GM12878 (cell line): Measurements from ENCODE around the gene GPM6B. TPM values are rescaled to one million over a fixed set of nuclear protein-coding genes. Genes with fewer than 3 reads are reported as not detected.

Experiments used
- ATAC-seq: fragments of 200-7000 bp; cut with Tn5 transposase; 3 replicates; pipeline ENCODE4 v1.9.1; 2020; ENCODE audit warnings: mild to moderate bottlenecking, moderate library complexity
- BruUV-seq: library from RNA; stranded (reverse); fragments of 400-500 nt; replicated peaks from 2 replicates; lab custom pipeline; 2021; lab: Mats Ljungman, UMichigan
- CTCF ChIA-PET: fragments of 300-600 bp; sonication (Branson Sonifier 250); formaldehyde crosslinking; extraction: SDS; loops from one replicate; lab custom pipeline; 2021; ENCODE audit warnings: inconsistent platforms; lab: Yijun Ruan, JAX
- POLR2A ChIA-PET: fragments of 350-600 bp; formaldehyde crosslinking; extraction: SDS; loops from one replicate; lab custom pipeline; 2021; ENCODE audit warnings: inconsistent platforms; lab: Charles Lee
- RAD21 ChIA-PET: fragments of 300-600 bp; sonication (Branson Sonifier 250); formaldehyde crosslinking; loops from one replicate; lab custom pipeline; 2023; ENCODE audit warnings: antibody characterized with exemption; ENCODE audit not compliant: unreplicated experiment; lab: Charles Lee
- SMC1A ChIA-PET: fragments of 300-600 bp; sonication (Branson Sonifier 250); formaldehyde crosslinking; loops from one replicate; lab custom pipeline; 2023; ENCODE audit not compliant: unreplicated experiment, uncharacterized antibody; lab: Charles Lee
- DNase-seq: peaks from one replicate; pipeline ENCODE4 v3.0.0-alpha.2; 2011; ENCODE audit warnings: low read depth, low spot score
- FAIRE-seq: peaks from 3 replicates; lab custom pipeline; 2011; peaks lifted over from hg19 to GRCh38; lab: Jason Lieb, UNC
- H2AFZ ChIP-seq: 2 replicates; pipeline ENCODE4 v1.6.0; 2011; ENCODE audit warnings: low read depth, low read length, control low read depth; ENCODE audit not compliant: control insufficient read depth
- H3K27ac ChIP-seq: 2 replicates; pipeline ENCODE4 v1.5.1; 2011; ENCODE audit warnings: control low read depth; ENCODE audit not compliant: control insufficient read depth, insufficient read depth
- H3K27me3 ChIP-seq, 2 experiments: replicated peaks in 1 of 2; 2 replicates each; pipeline versions ENCODE4 v1.6.0 to v1.6.1; 2011; ENCODE audit warnings: low read length in 1 of 2; ENCODE audit not compliant: control insufficient read depth in 2 of 2, insufficient read depth in 2 of 2
- H3K36me3 ChIP-seq, 2 experiments: 2 replicates each; pipeline ENCODE4 v1.5.1; 2011; ENCODE audit warnings: low read length in 1 of 2; ENCODE audit not compliant: control insufficient read depth in 2 of 2, insufficient read depth in 2 of 2
- H3K4me1 ChIP-seq: 2 replicates; pipeline ENCODE4 v1.6.1; 2011; ENCODE audit warnings: mild to moderate bottlenecking, low read length, moderate library complexity, mixed read lengths; ENCODE audit not compliant: control insufficient read depth, insufficient read depth
- H3K4me2 ChIP-seq: 2 replicates; pipeline ENCODE4 v1.6.0; 2011; ENCODE audit warnings: control low read depth; ENCODE audit not compliant: control insufficient read depth, insufficient read depth
- H3K4me3 ChIP-seq: fragments of 200-600 bp; sonication (generic); 2 replicates; pipeline ENCODE4 v1.5.1; 2016
- H3K79me2 ChIP-seq: 2 replicates; pipeline ENCODE4 v1.6.0; 2011; ENCODE audit warnings: low read length; ENCODE audit not compliant: control insufficient read depth, insufficient read depth
- H3K9ac ChIP-seq: 2 replicates; pipeline ENCODE4 v1.8.0; 2011; ENCODE audit warnings: low read length, control low read depth, mixed read lengths; ENCODE audit not compliant: control insufficient read depth, insufficient read depth
- H3K9me3 ChIP-seq: replicated peaks from 3 replicates; pipeline ENCODE4 v1.5.1; 2011; ENCODE audit warnings: mild to moderate bottlenecking, low read length; ENCODE audit not compliant: control insufficient read depth, insufficient read depth
- H4K20me1 ChIP-seq: 2 replicates; pipeline ENCODE4 v1.6.0; 2011; ENCODE audit not compliant: control insufficient read depth, insufficient read depth
- BHLHE40 ChIP-seq, 2 experiments: fragments of 450-650 bp in 1 of 2; IDR thresholded peaks; 2 replicates each; pipeline ENCODE4 v1.6.1; 2011 to 2017; ENCODE audit warnings: low read depth in 2 of 2, borderline replicate concordance in 1 of 2, improper control_type of control experiment in 1 of 2, low read length in 1 of 2, mild to moderate bottlenecking in 1 of 2
- CHD4 ChIP-seq: fragments of 200-600 bp; sonication (generic); IDR thresholded peaks from 2 replicates; pipeline ENCODE4 v1.6.1; 2016; ENCODE audit warnings: mild to moderate bottlenecking
- GATAD2B ChIP-seq: fragments of 450-650 bp; conservative IDR thresholded peaks from 2 replicates; pipeline ENCODE4 v1.6.1; 2017; ENCODE audit warnings: low read depth, mild to moderate bottlenecking, moderate library complexity
- RFX5 ChIP-seq: IDR thresholded peaks from 2 replicates; pipeline ENCODE4 v1.6.1; 2011; ENCODE audit warnings: low read depth, low read length, improper control_type of control experiment
- SMARCA5 ChIP-seq: fragments of 450-650 bp; IDR thresholded peaks from 2 replicates; pipeline ENCODE4 v1.6.1; 2017; ENCODE audit warnings: mild to moderate bottlenecking
- SREBF1 ChIP-seq: IDR thresholded peaks from 2 replicates; pipeline ENCODE4 v1.6.1; 2012; ENCODE audit warnings: mild to moderate bottlenecking, low read length
- SUZ12 ChIP-seq: fragments of 200-600 bp; sonication (generic); IDR thresholded peaks from one replicate; pipeline ENCODE4 v1.6.1; 2018; ENCODE audit warnings: antibody characterized with exemption, mild to moderate bottlenecking; ENCODE audit not compliant: unreplicated experiment
- ZNF592 ChIP-seq: fragments of 450-650 bp; IDR thresholded peaks from 2 replicates; pipeline ENCODE4 v1.6.1; 2017; ENCODE audit warnings: mild to moderate bottlenecking, moderate library complexity
- WGBS: methylation state at CpG from one replicate; pipeline ENCODE4 v1.1.6; 2016; ENCODE audit warnings: low lambda C conversion rate; ENCODE audit not compliant: insufficient replicate concordance, insufficient coverage; ENCODE audit errors: missing lambda C conversion rate; 5-methylcytosine and 5-hydroxymethylcytosine counted together
- in situ Hi-C: fragments of 300-500 bp; cut with MboI; formaldehyde crosslinking; loops from 9 replicates; pipeline ENCODE4 v1.14.3; 2018; ENCODE audit warnings: mixed read lengths
- intact Hi-C: fragments of 100-400 bp; cut with micrococcal nuclease; formaldehyde crosslinking; loops from one replicate; pipeline ENCODE4 v1.14.2; 2022; ENCODE audit not compliant: unreplicated experiment
- polyA plus RNA-seq, 11 experiments: library from polyadenylated mRNA; depleted of rRNA in 4 of 11; unstranded in 6 of 11; stranded (reverse) in 5 of 11; fragments of >200 nt; fragmentation: Nextera tagmentation in 4 of 11; fragmentation: Illumina TruSeq in 1 of 11; extraction: Ambion mirVana in 4 of 11; extraction: Trizol in 1 of 11; gene quantifications; 1 replicate in 1 of 11; 2 replicates in 10 of 11; pipeline versions ENCODE4 v1.2.1 to v1.2.3, GENCODE V29; 2011 to 2016; ENCODE audit warnings: inconsistent platforms in 2 of 11, missing spikeins in 2 of 11, low read depth in 1 of 11
- total RNA-seq, 4 experiments: library from RNA; depleted of rRNA in 3 of 4; stranded (reverse); fragments of >200 nt in 3 of 4; fragmentation: Illumina TruSeq in 1 of 4; extraction: Trizol in 1 of 4; gene quantifications; 2 replicates each; pipeline versions ENCODE4 v1.2.1 to v1.2.3, GENCODE V29; 2013 to 2021

Gene GPM6B
- total and polyA plus RNA-seq, 10 of the 15 experiments (the other 5 are each of a cell fraction or from before 2014, with no cell fraction given): 0.01 to 2.6 (median 0.37) TPM; not detected in 2

GRCh38 chrX:13754765-13755164 is 62.1 kb downstream of the GPM6B start:
- Histone ChIP-seq H3K9ac (no peak overlapping the region), H4K20me1 (no peaks in the 10 kb centered on the region), H3K4me3 (no peak overlapping the region), H3K4me2 (no peak overlapping the region), H2AFZ (no peak overlapping the region), H3K9me3 (no peaks in the 10 kb centered on the region), H3K27me3 (no peaks in the 10 kb centered on the region), H3K36me3 (peaks cover 0 to 7% of the 10 kb centered on the region in 2 experiments; a peak in 2 of 4 replicates), H3K79me2 (no peaks in the 10 kb centered on the region; the same call in none of the 2 replicates), H3K27ac (peak overlapping the region; percentile 33), H3K4me1 (peaks cover 52% of the 10 kb centered on the region)
- RAD21 ChIA-PET: interaction anchor here (1.2 to 15.7 kb wide), 5 partner anchors 19 to 277 kb away, joined by 4 to 175 read pairs (median 6); no protein-coding TSS in a partner anchor
- DNase-seq (no peak), ATAC-seq (no peak), FAIRE-seq (no peak)
- no TSS peak for BruUV-seq
- POLR2A ChIA-PET: interaction anchor here (0.5 to 1.6 kb wide), 4 partner anchors 9 to 815 kb away, joined by 3 to 7 read pairs (median 4); no protein-coding TSS in a partner anchor
- SMC1A ChIA-PET: interaction anchor here (0.9 to 3.4 kb wide), 14 partner anchors 8 to 285 kb away, joined by 3 to 24 read pairs (median 4); partner anchors contain the start of genes OFD1 and TRAPPC2
- in situ Hi-C loops: no loop called here
- CTCF ChIA-PET: interaction anchor here (1.1 to 1.8 kb wide), 7 partner anchors 8 to 277 kb away, joined by 3 to 6 read pairs (median 4); no protein-coding TSS in a partner anchor
- no peak for TF ChIP-seq RFX5
- TF ChIP-seq GATAD2B: no peak
- TF ChIP-seq SREBF1: no peak
- no peak for TF ChIP-seq SUZ12
- intact Hi-C loops: loop anchor here (5.0 kb wide), 2 partner anchors 247 to 667 kb away; no protein-coding TSS in a partner anchor
- WGBS: 90% methylated on average over 1 of the region's 1 CpG

- peak; percentile 66 for ATAC-seq
- TF ChIP-seq CHD4: no peak
- TF ChIP-seq SREBF1: no peak
- TF ChIP-seq ZNF592: no peak
- TF ChIP-seq BHLHE40 (IDR thresholded peaks at IDR 0.05; ENCODE audit: borderline replicate concordance in 1 of 2, low read depth in 2 of 2, low read length in 1 of 2): peak; percentile 65 to 74
- no peak for TF ChIP-seq SMARCA5
Observed at GRCh38 chrX:13752646-13753045, 64.2 kb downstream of the GPM6B start.

More at GRCh38 chrX:13752646-13753045, 64.2 kb downstream of the GPM6B start:
- peak; percentile 27 for FAIRE-seq
- Histone ChIP-seq H3K9me3 (no peaks in the 10 kb centered on the region), H3K79me2 (no peaks in the 10 kb centered on the region; the same call in none of the 2 replicates), H3K4me3 (no peak overlapping the region; the same call in 1 of the 2 replicates), H4K20me1 (no peaks in the 10 kb centered on the region), H3K27me3 (no peaks in the 10 kb centered on the region), H3K4me1 (peaks cover 40% of the 10 kb centered on the region), H3K27ac (peak overlapping the region; percentile 57), H3K4me2 (peak overlapping the region; percentile 77), H3K9ac (no peak overlapping the region), H3K36me3 (peaks cover 0 to 9% of the 10 kb centered on the region in 2 experiments; a peak in 3 of 4 replicates), H2AFZ (no peak overlapping the region)
- intact Hi-C loops: loop anchor here (1.0 to 5.0 kb wide), 3 partner anchors 9 to 665 kb away; no protein-coding TSS in a partner anchor
- 35% methylated on average over 3 of the region's 3 CpGs for WGBS
- RAD21 ChIA-PET: interaction anchor here (0.9 to 15.7 kb wide), 18 partner anchors 9 to 279 kb away, joined by 3 to 175 read pairs (median 6); partner anchors contain the start of genes GEMIN8, OFD1 and TRAPPC2
- SMC1A ChIA-PET: interaction anchor here (0.9 to 14.7 kb wide), 18 partner anchors 9 to 280 kb away, joined by 3 to 198 read pairs (median 6); partner anchors contain the start of genes GEMIN8, OFD1, RAB9A and TRAPPC2
- POLR2A ChIA-PET: interaction anchor here (0.6 to 2.5 kb wide), 11 partner anchors 10 to 954 kb away, joined by 3 to 12 read pairs (median 4); partner anchors contain the start of genes OFD1 and TRAPPC2
- CTCF ChIA-PET: interaction anchor here (0.8 to 11.5 kb wide), 16 partner anchors 9 to 287 kb away, joined by 3 to 113 read pairs (median 4); partner anchors contain the start of genes OFD1 and TRAPPC2
- in situ Hi-C loops: no loop called here
- no peak for DNase-seq
- BruUV-seq: no TSS peak
